ACHN (cell line): Measurements from ENCODE around the gene FERMT2.
"Not testable (repeated sequence)": the region's sequence is repeated elsewhere in the genome, so short reads cannot be mapped to it uniquely, and the experiment has no call there.

Source experiments
- DNase-seq: peaks from one replicate; pipeline ENCODE4 v3.0.0-alpha.2; 2015
- in situ Hi-C: cut with HindIII; loops from 2 replicates; pipeline ENCODE4 v1.10.0; 2017; ENCODE audit warnings: low sequenced_read_pairs, low pct_ligation_motif_present, low pct_unique_long_range_greater_than_20kb

The FERMT2 gene

GRCh38 chr14:52948836-52949235 is 2.0 kb downstream of the FERMT2 start:
- in situ Hi-C loops: no loop called here
- DNase-seq: no peak

GRCh38 chr14:52948039-52948438 is 2.8 kb downstream of the FERMT2 start:
- in situ Hi-C loops: no loop called here
- no peak for DNase-seq

- in situ Hi-C loops: no loop called here
- DNase-seq: no peak
Measured at GRCh38 chr14:52944254-52944653, 6.6 kb downstream of the FERMT2 start.

- in situ Hi-C loops: no loop called here
- DNase-seq: no peak
Measured at GRCh38 chr14:52939427-52939826, 11.4 kb downstream of the FERMT2 start.

GRCh38 chr14:52937869-52938268 is 13.0 kb downstream of the FERMT2 start:
- DNase-seq: no peak

GRCh38 chr14:52937306-52937705 is 13.5 kb downstream of the FERMT2 start:
- no peak for DNase-seq
- in situ Hi-C loops: no loop called here

More at GRCh38 chr14:52937869-52938268, 13.0 kb downstream of the FERMT2 start:
- in situ Hi-C loops: no loop called here

GRCh38 chr14:52936437-52936836 is 14.4 kb downstream of the FERMT2 start:
- in situ Hi-C loops: no loop called here
- no peak for DNase-seq

- in situ Hi-C loops: no loop called here
- DNase-seq: no peak
Measured at GRCh38 chr14:52935833-52936232, 15.0 kb downstream of the FERMT2 start.

GRCh38 chr14:52934762-52935161 is 16.1 kb downstream of the FERMT2 start:
- in situ Hi-C loops: no loop called here
- DNase-seq: no peak

GRCh38 chr14:52929192-52929807 is 21.6 kb downstream of the FERMT2 start:
- in situ Hi-C loops: no loop called here
- DNase-seq: no peak

- in situ Hi-C loops: no loop called here
- DNase-seq: no peak
Measured at GRCh38 chr14:52926953-52927352, 23.9 kb downstream of the FERMT2 start.

GRCh38 chr14:52923902-52924575 is 26.8 kb downstream of the FERMT2 start:
- peak; percentile 37 for DNase-seq
- in situ Hi-C loops: no loop called here

GRCh38 chr14:52922656-52923055 is 28.2 kb downstream of the FERMT2 start:
- DNase-seq: peak; percentile 67
- in situ Hi-C loops: no loop called here

GRCh38 chr14:52922059-52922458 is 28.8 kb downstream of the FERMT2 start:
- in situ Hi-C loops: no loop called here
- DNase-seq: no peak

GRCh38 chr14:52920411-52920810 is 30.4 kb downstream of the FERMT2 start:
- in situ Hi-C loops, DNase-seq: not testable (repeated sequence)

GRCh38 chr14:52919971-52920370 is 30.9 kb downstream of the FERMT2 start:
- in situ Hi-C loops: no loop called here
- peak; percentile 52 for DNase-seq

- in situ Hi-C loops: no loop called here
- DNase-seq: peak; percentile 34
Measured at GRCh38 chr14:52918486-52918885, 32.4 kb downstream of the FERMT2 start.

GRCh38 chr14:52917735-52918134 is 33.1 kb downstream of the FERMT2 start:
- in situ Hi-C loops: no loop called here
- DNase-seq: no peak

- in situ Hi-C loops: no loop called here
- DNase-seq: no peak
Measured at GRCh38 chr14:52914295-52914694, 36.6 kb downstream of the FERMT2 start.

- no peak for DNase-seq
- in situ Hi-C loops: no loop called here
Measured at GRCh38 chr14:52913271-52913670, 37.6 kb downstream of the FERMT2 start.
